ENCODE measurements around the gene KLK5.
"Not testable (repeated sequence)": the region's sequence is repeated elsewhere in the genome, so short reads cannot be mapped to it uniquely, and the experiment has no call there.

The KLK5 gene, protein sequence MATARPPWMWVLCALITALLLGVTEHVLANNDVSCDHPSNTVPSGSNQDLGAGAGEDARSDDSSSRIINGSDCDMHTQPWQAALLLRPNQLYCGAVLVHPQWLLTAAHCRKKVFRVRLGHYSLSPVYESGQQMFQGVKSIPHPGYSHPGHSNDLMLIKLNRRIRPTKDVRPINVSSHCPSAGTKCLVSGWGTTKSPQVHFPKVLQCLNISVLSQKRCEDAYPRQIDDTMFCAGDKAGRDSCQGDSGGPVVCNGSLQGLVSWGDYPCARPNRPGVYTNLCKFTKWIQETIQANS

DNA sequence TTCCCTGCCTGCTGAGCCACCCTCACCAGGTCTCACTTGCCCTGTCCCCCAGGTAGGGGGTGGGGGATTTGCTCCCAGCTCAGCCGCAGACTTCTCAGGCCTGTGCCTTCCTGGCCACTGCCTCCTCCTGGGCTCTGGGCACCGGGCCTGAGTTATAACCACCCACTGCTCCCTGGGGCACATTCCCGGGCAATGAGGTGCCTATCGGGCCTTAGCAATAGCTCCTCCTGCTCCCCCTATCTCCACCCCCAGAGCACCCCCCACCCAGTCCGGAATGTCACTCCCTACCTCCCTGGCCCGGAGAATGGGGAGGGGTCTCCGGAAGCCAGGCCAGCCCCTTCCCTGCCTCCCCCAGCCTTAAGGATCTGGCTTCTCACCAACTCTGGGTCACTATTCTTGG lies at the start of gene KLK5:
TSS of gene KLK5 (minus strand) at position 129 of the 400 bp plus-strand sequence. CDS start 381 bp downstream, outside the sequence.
- no peak for DNase-seq

DNA sequence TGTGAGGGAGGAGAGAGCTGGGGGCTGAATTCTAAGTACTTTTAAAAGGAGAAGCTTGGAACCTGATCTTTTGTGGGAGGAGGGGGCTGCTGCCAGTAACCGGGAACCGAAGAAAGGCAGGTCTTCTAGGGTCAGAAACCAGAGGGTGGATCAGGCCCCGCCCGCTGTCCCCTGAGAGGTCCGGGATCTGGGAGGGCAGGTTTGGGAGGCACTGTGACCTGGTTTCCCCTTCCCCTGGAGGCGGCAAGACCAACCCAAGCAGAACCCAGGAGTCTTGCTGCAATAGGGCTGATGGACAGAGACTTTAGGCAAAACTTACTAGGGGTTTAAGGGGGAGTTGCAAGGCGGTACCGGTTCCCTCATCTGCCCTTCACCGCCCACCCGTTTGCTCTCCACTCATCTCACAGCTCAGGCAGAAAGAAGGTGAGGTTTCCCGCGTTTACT lies 49.3 kb upstream of the KLK5 start:
- DNase-seq = no peak

- no peak for DNase-seq
These were observed 48.7 kb upstream of the KLK5 start, which contains the start of gene KLK8 for GRCh38 chr19:51001515-51001914. Gene KLK8, minus strand, starts transcription at chr19:51001604. Its CDS starts 437 bp downstream, at chr19:51001167.

DNA sequence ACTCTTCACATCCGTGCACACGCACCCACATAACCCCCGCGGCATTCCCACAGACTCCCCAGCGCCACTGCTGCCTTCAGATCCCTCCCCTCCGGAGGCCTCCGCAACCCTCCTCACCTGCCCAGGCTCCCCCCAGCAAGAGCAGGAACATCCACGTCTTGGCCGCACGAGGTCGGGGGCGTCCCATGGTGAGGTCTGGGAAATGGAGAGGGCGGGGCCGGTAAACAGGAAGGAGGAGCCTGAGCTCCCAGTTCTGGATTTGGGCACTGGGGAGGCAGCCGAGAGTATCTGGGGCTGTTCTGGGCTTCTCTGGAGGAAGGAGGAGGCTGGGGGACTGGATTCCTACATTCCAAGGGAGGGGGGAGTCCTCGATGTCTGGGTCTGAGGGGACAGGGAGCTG lies 48.1 kb upstream of the KLK5 start:
- no peak for DNase-seq

DNA sequence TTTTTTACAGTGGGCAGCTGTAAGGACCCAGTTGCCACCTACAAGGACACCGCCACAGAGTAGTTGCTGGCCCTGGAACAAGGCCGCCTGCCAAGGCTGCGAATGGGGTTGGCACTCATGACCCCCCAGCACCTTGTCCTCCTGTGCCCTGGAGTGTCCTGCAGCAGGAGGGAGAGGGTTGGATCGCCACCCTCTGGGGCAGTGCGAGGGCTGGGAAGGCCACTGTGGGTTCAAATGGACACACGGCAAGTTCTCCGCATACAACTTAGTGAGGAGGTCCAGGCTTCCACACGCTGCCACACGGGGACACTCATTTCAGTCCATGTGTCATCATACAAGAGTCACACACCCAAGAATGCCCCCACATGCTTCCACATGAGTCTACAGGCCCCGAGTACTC lies 47.6 kb upstream of the KLK5 start:
- no peak for DNase-seq

DNA sequence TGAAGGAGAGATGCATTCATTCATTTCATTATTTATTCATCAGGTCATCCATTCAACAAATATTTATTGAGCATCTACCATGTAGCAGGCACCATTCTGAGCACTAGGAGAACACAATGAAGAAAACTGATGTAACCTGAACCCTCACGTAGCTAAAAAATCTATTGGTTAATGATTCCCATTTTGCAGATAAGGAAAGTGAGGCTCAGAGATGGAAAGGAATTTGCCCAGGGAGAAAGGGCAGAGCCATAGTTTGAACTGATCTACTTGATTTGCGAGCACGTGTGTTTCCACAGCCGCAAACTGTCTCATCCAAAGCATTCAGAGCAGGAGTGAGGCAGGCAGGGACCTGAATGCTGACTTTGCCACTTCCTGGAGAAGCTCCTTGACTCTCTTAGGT lies 45.8 kb upstream of the KLK5 start:
- no peak for DNase-seq

GRCh38 chr19:50998061-50998460 lies 45.2 kb upstream of the KLK5 start:
- DNase-seq = no peak

- no peak for DNase-seq
These were observed 41.3 kb upstream of the KLK5 start for GRCh38 chr19:50994129-50994528.

- DNase-seq = no peak
These were observed 39.8 kb upstream of the KLK5 start for GRCh38 chr19:50992666-50993035.

- not testable (repeated sequence) for DNase-seq
These were observed 31.6 kb upstream of the KLK5 start for GRCh38 chr19:50984416-50984815.

- no peak for DNase-seq
These were observed 30.9 kb upstream of the KLK5 start, which contains the start of gene KLK7 for GRCh38 chr19:50983625-50984292. Gene KLK7, minus strand, starts transcription at chr19:50983917. Its CDS starts 1,518 bp downstream, at chr19:50982399.

DNA sequence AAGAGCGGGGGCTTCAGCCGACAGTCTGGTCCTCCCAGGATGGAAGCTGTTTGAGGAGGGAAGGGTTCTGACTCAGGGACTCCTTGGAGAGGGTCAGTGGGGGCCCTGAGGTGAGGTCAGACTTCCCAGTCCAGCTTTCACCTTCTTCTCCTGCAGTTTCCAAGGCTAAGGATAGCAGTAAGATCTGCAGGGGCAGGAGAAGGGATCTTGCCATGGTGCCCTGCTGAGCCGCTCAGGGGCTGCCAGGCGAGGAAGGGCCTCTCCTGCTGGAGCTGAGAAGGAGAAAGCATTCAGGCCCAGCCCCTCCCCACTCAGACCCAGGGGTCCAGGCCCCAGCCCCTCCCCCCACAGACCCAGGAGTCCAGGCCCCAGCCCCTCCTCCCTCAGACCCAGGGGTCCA lies 29.3 kb upstream of the KLK5 start:
- DNase-seq = no peak

- no peak for DNase-seq
These were observed 28.8 kb upstream of the KLK5 start for GRCh38 chr19:50981587-50982146.

GRCh38 chr19:50980208-50980607 lies 27.4 kb upstream of the KLK5 start:
- DNase-seq = no peak

DNA sequence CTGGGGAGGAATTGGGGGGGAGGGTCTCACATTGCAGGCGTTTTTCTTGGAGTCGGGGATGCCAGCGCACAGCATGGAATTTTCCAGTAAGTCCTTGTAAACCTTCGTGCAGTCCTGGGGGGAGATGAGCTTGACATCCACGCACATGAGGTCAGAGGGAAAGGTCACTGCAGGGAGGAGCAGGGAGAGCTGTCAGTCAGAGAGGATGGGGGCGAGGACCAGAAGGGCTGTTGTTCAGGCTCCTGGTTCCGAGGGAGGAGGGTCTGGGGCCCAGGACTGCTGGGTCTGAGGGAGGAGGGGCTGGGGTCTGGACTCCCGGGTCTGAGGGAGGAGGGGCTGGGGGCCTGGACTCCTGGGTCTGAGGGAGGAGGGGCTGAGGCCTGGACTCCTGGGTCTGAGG lies 26.9 kb upstream of the KLK5 start:
- no peak for DNase-seq

- DNase-seq = no peak
These were observed 26.0 kb upstream of the KLK5 start for GRCh38 chr19:50978772-50979390.

- no peak for DNase-seq
These were observed 24.8 kb upstream of the KLK5 start for GRCh38 chr19:50977626-50978025.

- DNase-seq = no peak
These were observed 22.9 kb upstream of the KLK5 start for GRCh38 chr19:50975766-50976165.

DNA sequence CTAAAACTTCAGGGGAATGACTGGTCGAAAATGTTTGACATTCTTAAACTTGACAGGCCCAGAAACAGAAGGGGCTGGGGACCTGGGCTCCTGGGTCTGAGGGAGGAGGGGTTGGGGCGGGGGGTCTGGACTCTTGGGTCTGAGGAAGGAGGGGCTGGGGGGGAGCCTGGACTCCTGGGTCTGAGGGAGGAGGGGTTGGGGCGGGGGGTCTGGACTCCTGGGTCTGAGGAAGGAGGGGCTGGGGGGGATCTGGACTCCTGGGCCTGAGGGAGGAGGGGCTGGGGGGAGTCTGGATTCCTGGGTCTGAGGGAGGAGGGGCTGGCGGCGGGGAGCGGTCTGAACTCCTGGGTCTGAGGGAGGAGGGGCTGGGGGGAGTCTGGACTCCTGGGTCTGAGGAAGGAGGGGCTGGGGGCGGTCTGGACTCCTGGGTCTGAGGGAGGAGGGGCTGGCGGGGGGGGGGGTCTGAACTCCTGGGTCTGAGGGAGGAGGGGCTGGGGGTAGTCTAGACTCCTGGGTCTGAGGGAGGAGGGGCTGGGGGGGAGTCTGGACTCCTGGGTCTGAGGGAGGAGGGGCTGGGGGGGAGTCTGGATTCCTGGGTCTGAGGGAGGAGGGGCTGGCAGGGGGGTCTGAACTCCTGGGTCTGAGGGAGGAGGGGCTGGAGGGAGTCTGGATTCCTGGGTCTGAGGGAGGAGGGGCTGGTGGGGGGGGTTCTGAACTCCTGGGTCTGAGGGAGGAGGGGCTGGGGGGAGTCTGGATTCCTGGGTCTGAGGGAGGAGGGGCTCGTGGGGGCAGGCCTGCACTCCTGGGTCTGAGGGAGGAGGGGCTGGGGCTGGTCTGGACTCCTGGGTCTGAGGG lies 22.1 kb upstream of the KLK5 start:
- no peak for DNase-seq

DNA sequence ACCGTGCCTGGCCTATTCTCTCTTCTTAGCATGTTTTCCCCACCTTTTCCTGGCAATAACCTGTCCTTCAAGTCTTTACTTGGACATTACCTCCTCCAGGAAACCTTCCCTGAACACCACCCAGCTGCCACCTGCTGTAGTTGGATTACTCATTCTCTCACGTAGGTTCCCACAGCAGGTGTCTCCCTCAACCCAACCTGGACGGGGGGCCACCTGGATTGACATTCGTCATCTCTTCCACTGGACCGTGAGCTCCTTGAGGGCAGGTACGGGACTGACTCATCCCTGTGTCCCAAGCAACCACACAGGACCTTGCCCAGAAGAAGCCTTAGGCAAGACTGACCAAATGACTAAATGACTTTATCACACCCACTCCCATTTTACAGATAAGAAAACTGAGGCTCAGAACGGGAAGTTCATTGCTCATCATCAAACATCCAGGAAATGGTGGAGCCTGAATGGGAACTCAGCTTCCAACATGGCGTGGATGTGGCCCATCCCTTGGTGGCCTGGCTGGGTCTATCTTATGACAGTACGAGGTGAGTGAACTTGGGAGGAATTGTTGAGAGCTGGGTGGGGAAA lies 20.0 kb upstream of the KLK5 start:
- no peak for DNase-seq

- not testable (repeated sequence) for DNase-seq
These were observed 17.0 kb upstream of the KLK5 start for GRCh38 chr19:50969810-50970209.

GRCh38 chr19:50969413-50969760 lies 16.5 kb upstream of the KLK5 start, which contains the start of gene KLK6:
Gene KLK6, minus strand, starts transcription at chr19:50969591. Its CDS starts 1,487 bp downstream, at chr19:50968104.
- no peak for DNase-seq

Data from stimulated activated CD4-positive, alpha-beta T cell treated with anti-CD3 and anti-CD28 coated beads, Interleukin-2, amount 100 ng/mL, for 24 hours (primary cell).